ENCODE results near the gene TAF1B.

The TAF1B gene

GRCh38 chr2:9944330-9944758, 101.1 kb downstream of the TAF1B start:
- DNase-seq = no peak

GRCh38 chr2:9945596-9945995, 102.3 kb downstream of the TAF1B start:
- DNase-seq = no peak

DNA sequence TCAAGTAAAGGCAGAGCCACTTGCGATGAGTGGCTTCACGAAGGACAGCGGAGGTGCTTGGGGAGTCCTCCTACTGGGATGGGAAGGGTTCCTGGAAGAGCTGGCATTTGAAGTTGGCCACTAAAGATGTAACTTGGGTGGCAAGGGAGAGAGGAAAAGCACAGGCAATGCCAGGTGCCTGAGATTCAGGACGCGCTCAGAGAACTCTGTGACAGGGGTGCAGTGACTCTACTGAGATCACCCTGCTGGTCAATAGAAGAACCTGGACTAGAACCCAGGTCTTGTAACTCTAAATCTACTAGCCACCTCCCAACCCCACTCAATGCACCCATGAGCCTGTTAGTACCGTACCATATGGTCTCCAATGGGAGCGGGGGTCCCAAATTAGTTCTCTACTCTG, 102.8 kb downstream of the TAF1B start:
- no peak for DNase-seq

GRCh38 chr2:9946818-9947217, 103.5 kb downstream of the TAF1B start:
- no peak for DNase-seq

DNA sequence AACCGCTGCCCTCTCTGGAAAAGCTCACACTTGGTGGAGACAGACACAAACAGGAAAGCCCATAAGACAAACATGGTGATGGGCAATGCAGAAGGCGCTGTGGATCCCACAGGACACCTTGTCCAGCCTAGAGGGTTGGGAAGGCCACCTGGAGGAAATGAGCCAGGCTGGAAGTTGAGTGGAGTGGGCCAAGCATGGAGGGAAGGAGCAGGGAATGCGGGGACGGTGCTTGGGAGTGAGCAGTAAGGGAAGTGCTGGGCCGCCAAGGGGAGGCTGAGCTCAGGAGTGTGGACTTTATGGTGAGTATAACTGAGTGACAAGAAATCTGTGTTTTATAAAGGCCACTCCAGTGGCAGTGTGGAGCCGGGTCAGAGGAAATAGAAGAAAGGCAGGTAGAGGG, 105.4 kb downstream of the TAF1B start:
- DNase-seq = no peak

DNA sequence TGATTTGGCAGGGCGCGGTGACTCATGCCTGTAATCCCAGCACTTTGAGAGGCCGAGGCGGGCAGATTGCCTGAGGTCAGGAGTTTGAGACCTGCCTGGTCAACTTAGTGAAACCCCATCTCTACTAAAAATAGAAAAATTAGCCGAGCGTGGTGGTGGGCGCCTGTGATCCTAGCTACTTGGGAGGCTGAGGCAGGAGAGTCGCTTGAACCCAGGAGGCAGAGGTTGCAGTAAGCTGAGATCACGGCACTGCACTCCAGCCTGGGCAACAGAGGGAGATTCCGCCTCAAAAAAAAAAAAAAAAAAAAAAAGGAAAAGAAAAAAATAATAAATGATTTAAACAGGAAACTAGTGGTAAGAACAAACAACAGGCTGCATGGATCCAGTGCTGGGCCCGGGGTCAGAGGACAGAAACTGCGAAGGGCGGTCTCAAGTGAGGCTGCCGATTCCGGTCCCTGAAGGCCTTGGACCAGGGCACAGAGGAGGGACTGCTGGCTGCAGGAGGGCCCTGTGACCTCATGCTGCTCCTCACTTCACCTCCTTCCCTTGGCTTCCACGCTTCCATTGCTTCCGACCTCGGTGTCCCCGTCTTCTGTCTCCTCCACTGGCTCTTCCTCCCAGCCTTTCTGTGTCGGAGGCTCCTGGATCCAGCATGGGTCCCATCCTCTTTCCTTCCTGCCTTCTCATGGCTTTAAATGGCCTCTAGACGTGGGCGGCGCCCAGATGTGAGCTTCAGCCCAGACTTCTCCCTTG, 106.1 kb downstream of the TAF1B start:
- DNase-seq = no peak

DNA sequence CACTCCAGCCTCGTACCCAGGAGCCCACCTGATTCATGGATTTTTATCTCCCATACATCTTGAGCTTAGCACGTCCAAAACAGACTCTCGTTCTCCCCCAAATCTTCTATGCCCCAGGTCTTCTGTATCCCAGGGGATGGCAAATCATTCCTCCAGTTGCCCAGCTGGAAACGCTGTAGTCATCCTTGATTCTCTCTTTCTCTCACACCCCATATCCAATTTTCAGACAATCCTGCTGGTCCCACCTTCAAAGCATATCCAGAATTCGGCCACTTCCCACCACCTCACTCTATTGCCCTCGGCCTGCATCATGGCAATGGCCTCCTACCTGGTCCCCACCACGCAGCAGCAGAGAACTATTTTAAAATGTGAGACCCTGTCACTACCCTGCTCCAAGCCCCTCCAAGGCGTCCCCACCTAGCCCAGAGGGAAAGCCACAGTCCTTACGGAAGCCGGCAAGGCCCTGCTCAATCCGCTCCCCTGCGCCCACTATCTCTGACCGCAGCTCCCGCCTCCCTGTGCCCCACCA, 106.8 kb downstream of the TAF1B start:
- DNase-seq = no peak

- DNase-seq = peak; percentile 47
Measured at GRCh38 chr2:9950521-9951271, 107.4 kb downstream of the TAF1B start.

DNA sequence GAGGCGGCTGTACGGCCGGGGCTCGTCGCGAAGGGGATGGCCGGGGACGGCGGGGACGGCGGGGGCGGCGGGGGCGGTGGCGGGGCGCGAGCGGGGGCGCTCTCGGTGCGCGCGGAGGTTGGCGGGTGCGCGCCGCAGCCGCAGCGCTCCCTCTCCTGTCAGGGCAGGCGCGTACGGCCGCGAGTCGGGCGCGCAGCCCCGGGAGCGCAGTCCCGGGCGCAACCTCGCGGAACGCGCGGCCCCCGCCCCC, 107.9 kb downstream of the TAF1B start:
- no peak for DNase-seq

GRCh38 chr2:9951522-9952285, 108.4 kb downstream of the TAF1B start, which contains the start of gene GRHL1:
Gene GRHL1, plus strand, starts transcription at chr2:9951693. Its CDS starts 141 bp downstream, at chr2:9951834.
- DNase-seq = peak; percentile 89 to 91

GRCh38 chr2:9952286-9952737, 109.0 kb downstream of the TAF1B start:
- no peak for DNase-seq

DNA sequence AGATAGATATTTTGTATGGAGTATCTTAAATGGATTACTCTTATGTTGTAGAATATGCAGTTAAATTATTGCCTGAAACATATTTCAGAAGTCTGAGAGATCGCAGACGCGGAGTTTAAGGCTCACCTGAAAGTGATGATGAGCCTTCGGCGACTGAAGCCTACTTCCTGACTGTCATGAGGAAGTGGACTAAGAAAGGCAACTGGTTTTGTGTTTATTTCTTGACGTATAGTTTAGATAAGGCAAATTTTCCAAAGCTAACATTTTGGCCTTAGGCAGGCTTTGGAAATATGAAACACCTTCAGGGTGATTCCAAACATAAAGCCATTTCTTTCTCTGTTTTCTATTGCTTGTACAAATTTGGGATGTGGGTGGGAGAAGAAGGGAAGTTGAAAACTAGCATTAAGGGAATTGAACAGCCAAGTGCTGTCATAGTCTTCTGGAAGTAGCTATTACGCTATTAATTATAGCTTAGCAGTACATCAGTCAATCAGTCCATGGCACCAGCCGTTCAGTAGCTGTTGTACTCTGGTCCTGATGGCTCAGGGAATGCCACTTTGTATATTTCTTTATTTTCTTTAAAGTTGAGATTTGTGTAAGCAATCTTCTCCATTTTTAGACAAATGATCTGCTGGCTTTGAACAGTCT, 109.7 kb downstream of the TAF1B start:
- DNase-seq = no peak

DNA sequence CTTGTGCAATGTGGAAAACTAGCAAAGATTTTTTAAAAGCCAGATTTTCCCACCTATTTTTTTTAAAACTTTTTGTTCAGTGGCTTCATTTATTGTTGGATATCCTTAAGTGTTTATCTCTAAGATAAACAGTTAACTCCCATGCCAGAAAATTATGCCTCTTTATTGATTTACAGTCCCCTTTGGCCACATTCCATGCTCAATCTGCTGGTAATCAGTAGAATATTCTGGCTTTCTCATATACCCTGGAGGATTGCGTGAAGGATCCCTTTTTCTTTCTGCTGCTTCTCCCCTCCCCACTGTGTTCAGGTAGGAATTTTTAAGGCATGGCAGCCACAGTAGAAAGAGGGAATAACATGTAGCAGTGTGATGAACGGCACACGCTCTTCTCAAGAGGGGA, 110.9 kb downstream of the TAF1B start:
- DNase-seq = no peak

DNA sequence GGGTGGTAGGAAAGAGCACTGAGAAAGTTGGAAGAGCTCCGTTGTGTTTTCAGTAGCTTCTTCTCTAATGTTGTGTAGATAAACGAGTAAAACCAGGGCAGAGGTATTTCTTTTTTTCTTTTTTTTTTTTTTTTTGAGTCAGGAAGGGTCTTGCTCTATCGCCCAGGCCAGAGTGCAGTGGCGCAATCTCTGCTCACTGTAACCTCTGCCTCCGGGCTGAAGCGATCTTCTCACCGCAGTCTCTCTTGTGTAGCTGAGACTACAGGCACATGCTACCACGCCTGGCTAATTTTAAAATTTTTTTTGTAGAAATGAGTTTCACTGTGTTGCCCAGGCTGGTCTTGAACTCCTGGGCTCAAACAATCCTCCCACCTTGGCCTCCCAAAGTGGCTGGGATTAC, 114.8 kb downstream of the TAF1B start:
- no peak for DNase-seq

GRCh38 chr2:9959262-9959661, 116.0 kb downstream of the TAF1B start:
- no peak for DNase-seq

DNA sequence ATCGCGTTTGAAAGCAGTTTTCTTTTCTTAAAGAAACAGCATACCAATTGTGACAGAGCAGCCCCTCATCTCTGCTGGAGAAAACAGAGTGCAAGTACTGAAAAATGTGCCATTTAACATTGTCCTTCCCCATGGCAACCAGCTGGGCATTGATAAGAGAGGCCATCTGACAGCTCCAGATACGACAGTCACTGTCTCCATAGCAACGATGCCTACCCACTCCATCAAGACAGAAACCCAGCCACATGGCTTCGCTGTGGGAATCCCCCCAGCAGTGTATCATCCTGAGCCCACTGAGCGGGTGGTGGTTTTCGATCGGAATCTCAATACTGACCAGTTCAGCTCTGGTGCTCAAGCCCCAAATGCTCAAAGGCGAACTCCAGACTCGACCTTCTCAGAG, 117.7 kb downstream of the TAF1B start:
- no peak for DNase-seq

GRCh38 chr2:9964334-9964980, 121.2 kb downstream of the TAF1B start:
- DNase-seq = no peak

DNA sequence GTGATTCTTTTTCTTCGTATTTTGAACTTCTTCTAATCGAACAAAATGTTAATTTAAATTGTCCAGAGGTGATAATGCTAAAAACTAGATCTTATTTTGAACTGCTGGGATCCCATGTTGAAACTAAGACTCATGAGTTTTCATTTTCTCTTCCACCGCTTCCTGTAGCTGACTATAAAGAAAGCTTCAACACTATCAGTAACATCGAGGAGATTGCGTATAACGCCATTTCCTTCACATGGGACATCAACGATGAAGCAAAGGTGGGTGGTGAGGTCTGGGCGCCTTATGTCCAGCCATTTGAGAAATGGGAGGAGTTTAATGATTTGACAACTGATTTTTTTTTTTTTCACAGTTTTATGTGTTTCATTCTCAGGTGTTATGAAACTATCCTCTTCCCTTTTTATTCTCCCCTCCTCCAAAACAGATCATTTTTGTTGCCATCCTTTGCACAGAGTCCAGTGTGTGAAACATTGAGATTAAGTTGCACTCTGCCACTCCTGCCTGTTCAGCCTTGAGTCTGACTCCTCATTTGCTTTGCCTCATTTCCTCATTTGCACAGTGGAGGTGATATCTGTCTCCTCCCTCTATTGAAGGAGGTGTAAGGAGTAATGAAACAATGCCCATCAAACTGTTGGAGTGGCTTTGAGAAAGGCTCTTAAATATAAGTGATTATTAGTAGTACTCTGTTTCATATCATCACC, 122.0 kb downstream of the TAF1B start:
- no peak for DNase-seq

- no peak for DNase-seq
Measured at GRCh38 chr2:9966491-9967022, 123.3 kb downstream of the TAF1B start.

DNA sequence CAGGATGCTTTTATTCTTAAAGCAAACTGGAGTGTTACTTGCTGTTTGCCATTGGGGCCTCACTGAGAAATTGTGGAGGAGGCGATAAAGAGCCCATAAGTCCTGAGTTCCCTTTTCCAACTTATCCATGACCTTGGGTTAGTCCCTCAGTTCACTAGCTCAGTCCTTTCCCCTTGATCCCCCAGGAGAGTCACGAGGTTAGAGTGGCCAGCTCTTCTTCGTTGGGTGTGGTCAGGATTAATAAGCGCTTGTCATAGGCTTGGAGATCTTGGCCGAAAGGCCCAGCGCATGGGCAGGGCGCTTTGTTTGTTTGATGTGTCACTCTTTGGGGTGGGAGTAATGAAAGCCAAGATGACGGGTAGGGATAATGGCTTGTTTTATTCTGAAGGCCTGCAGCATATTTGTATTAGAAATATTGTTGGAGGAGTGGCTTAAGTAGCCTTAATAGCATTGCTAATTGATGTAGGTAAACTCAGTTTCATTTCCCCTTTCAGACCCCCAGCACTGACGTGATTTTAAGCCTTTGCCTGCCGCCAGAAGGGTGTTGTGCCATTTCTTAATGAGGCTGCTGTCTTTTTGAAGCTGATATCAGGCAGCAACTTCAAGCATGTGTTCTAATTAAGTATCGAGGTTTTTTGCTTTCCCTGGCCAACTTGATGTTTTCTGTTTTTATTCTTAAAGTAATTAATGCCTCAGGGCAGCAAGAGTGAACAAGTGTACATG, 123.9 kb downstream of the TAF1B start:
- no peak for DNase-seq
